ENCODE results near the gene PAPPA2.

PAPPA2 gene

DNA sequence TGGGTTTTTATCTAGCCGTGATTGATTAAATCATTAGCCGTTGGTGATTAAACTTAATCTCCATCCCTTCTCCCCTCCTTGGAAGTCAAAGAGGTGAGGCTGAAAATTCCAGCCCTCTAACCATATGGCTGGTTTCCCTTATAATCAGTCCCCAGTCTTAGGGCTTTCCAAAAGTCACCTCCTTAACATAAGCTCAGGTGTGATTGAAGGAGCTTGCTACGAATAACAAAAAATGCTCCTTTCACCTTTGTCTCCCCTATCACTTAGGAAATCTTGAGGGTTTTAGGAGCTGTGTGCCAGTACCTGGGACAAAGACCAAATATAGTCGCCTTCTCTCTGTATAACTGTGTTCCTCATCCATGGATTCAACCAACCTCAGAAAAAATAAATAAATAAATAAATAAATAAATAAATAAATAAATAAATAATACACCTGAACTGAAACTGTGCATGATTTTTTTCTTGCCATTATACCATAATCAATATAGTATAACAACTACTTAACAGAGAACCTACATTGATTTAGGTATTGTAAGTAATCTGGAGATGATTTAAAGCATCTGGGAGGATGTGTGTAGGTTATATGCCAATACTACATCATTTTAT lies 82.2 kb downstream of the PAPPA2 start (continued):
- no peak; the same call in 1 of the 2 replicates for TF ChIP-seq ZNF10 (tag by site-specific recombination; IDR thresholded peaks at IDR 0.05)
- TF ChIP-seq ZNF426 (tag by site-specific recombination; IDR thresholded peaks at IDR 0.05), result peak; percentile 89
- TF ChIP-seq SCRT2 (tag by site-specific recombination; IDR thresholded peaks at IDR 0.05), result no peak
- no peak for TF ChIP-seq ZNF211 (tag by site-specific recombination; IDR thresholded peaks at IDR 0.05; ENCODE audit: low read depth)
- TF ChIP-seq ZNF354C (tag by site-specific recombination; IDR thresholded peaks at IDR 0.05; ENCODE audit: borderline replicate concordance, low read depth), result 0 out of 2 replicates have a peak, but pooled peaks have one; percentile 47
- no peak for TF ChIP-seq ZIC2 (tag by site-specific recombination; IDR thresholded peaks at IDR 0.05)
- TF ChIP-seq ZNF670 (tag by site-specific recombination; IDR thresholded peaks at IDR 0.05; ENCODE audit: low read depth), result no peak
- TF ChIP-seq MEIS1 (CRISPR knock-in tag; IDR thresholded peaks at IDR 0.05; ENCODE audit: borderline replicate concordance), result no peak
- TF ChIP-seq ZNF16 (tag by site-specific recombination; IDR thresholded peaks at IDR 0.05; ENCODE audit: low read depth), result no peak
- no peak for TF ChIP-seq ZNF621 (tag by site-specific recombination; IDR thresholded peaks at IDR 0.05)
- TF ChIP-seq, protein P1, sequence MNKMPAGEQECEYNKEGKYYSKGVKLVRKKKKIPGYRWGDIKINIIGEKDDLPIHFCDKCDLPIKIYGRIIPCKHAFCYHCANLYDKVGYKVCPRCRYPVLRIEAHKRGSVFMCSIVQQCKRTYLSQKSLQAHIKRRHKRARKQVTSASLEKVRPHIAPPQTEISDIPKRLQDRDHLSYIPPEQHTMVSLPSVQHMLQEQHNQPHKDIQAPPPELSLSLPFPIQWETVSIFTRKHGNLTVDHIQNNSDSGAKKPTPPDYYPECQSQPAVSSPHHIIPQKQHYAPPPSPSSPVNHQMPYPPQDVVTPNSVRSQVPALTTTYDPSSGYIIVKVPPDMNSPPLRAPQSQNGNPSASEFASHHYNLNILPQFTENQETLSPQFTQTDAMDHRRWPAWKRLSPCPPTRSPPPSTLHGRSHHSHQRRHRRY (tag by site-specific recombination; IDR thresholded peaks at IDR 0.05), result no peak
- TF ChIP-seq, protein P2, sequence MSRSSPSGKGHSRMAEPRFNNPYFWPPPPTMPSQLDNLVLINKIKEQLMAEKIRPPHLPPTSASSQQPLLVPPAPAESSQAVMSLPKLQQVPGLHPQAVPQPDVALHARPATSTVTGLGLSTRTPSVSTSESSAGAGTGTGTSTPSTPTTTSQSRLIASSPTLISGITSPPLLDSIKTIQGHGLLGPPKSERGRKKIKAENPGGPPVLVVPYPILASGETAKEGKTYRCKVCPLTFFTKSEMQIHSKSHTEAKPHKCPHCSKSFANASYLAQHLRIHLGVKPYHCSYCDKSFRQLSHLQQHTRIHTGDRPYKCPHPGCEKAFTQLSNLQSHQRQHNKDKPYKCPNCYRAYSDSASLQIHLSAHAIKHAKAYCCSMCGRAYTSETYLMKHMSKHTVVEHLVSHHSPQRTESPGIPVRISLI (tag by site-specific recombination; IDR thresholded peaks at IDR 0.05), result no peak
- TF ChIP-seq, protein P3, sequence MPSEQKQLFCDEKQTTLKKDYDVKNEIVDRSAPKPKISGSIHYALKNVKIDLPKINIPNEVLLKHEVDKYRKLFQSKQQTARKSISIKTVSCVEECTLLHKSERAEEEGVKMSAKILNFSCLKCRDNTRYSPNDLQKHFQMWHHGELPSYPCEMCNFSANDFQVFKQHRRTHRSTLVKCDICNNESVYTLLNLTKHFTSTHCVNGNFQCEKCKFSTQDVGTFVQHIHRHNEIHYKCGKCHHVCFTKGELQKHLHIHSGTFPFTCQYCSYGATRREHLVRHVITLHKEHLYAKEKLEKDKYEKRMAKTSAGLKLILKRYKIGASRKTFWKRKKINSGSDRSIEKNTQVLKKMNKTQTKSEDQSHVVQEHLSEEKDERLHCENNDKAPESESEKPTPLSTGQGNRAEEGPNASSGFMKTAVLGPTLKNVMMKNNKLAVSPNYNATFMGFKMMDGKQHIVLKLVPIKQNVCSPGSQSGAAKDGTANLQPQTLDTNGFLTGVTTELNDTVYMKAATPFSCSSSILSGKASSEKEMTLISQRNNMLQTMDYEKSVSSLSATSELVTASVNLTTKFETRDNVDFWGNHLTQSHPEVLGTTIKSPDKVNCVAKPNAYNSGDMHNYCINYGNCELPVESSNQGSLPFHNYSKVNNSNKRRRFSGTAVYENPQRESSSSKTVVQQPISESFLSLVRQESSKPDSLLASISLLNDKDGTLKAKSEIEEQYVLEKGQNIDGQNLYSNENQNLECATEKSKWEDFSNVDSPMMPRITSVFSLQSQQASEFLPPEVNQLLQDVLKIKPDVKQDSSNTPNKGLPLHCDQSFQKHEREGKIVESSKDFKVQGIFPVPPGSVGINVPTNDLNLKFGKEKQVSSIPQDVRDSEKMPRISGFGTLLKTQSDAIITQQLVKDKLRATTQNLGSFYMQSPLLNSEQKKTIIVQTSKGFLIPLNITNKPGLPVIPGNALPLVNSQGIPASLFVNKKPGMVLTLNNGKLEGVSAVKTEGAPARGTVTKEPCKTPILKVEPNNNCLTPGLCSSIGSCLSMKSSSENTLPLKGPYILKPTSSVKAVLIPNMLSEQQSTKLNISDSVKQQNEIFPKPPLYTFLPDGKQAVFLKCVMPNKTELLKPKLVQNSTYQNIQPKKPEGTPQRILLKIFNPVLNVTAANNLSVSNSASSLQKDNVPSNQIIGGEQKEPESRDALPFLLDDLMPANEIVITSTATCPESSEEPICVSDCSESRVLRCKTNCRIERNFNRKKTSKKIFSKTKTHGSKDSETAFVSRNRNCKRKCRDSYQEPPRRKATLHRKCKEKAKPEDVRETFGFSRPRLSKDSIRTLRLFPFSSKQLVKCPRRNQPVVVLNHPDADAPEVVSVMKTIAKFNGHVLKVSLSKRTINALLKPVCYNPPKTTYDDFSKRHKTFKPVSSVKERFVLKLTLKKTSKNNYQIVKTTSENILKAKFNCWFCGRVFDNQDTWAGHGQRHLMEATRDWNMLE (tag by site-specific recombination; conservative IDR thresholded peaks at IDR 0.05; ENCODE audit: low read depth), result peak; percentile 92
- TF ChIP-seq, protein P4, sequence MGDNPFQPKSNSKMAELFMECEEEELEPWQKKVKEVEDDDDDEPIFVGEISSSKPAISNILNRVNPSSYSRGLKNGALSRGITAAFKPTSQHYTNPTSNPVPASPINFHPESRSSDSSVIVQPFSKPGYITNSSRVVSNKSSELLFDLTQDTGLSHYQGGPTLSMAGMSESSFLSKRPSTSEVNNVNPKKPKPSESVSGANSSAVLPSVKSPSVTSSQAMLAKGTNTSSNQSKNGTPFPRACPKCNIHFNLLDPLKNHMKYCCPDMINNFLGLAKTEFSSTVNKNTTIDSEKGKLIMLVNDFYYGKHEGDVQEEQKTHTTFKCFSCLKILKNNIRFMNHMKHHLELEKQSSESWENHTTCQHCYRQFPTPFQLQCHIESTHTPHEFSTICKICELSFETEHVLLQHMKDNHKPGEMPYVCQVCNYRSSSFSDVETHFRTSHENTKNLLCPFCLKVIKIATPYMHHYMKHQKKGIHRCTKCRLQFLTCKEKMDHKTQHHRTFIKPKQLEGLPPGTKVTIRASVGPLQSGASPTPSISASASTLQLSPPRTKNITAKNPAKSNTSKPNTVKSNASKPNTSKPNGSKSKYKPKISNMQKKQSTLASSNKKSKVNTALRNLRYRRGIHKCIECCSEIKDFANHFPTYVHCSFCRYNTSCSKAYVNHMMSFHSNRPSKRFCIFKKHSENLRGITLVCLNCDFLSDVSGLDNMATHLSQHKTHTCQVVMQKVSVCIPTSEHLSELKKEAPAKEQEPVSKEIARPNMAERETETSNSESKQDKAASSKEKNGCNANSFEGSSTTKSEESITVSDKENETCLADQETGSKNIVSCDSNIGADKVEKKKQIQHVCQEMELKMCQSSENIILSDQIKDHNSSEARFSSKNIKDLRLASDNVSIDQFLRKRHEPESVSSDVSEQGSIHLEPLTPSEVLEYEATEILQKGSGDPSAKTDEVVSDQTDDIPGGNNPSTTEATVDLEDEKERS (tag by site-specific recombination; IDR thresholded peaks at IDR 0.05), result no peak
- no peak for TF ChIP-seq HOXD13 (CRISPR knock-in tag; IDR thresholded peaks at IDR 0.05; ENCODE audit: borderline replicate concordance)
- TF ChIP-seq SP2 (tag by site-specific recombination; IDR thresholded peaks at IDR 0.05), result no peak
- no peak for TF ChIP-seq ZBTB17 (tag by site-specific recombination; IDR thresholded peaks at IDR 0.05)
- TF ChIP-seq ZNF175 (tag by site-specific recombination; IDR thresholded peaks at IDR 0.05), result no peak
- 0 out of 2 replicates have a peak, but pooled peaks have one; percentile 59 for TF ChIP-seq ZNF292 (tag by site-specific recombination; IDR thresholded peaks at IDR 0.05; ENCODE audit: borderline replicate concordance, low read depth)
- TF ChIP-seq ZNF174 (tag by site-specific recombination; IDR thresholded peaks at IDR 0.05), result no peak
- TF ChIP-seq ZNF223 (tag by site-specific recombination; IDR thresholded peaks at IDR 0.05), result no peak
- peak; percentile 68; the same call in 1 of the 2 replicates for TF ChIP-seq ZNF433 (tag by site-specific recombination; IDR thresholded peaks at IDR 0.05; ENCODE audit: low read depth)
- TF ChIP-seq ZNF133 (tag by site-specific recombination; IDR thresholded peaks at IDR 0.05), result no peak
- TF ChIP-seq, protein P5, sequence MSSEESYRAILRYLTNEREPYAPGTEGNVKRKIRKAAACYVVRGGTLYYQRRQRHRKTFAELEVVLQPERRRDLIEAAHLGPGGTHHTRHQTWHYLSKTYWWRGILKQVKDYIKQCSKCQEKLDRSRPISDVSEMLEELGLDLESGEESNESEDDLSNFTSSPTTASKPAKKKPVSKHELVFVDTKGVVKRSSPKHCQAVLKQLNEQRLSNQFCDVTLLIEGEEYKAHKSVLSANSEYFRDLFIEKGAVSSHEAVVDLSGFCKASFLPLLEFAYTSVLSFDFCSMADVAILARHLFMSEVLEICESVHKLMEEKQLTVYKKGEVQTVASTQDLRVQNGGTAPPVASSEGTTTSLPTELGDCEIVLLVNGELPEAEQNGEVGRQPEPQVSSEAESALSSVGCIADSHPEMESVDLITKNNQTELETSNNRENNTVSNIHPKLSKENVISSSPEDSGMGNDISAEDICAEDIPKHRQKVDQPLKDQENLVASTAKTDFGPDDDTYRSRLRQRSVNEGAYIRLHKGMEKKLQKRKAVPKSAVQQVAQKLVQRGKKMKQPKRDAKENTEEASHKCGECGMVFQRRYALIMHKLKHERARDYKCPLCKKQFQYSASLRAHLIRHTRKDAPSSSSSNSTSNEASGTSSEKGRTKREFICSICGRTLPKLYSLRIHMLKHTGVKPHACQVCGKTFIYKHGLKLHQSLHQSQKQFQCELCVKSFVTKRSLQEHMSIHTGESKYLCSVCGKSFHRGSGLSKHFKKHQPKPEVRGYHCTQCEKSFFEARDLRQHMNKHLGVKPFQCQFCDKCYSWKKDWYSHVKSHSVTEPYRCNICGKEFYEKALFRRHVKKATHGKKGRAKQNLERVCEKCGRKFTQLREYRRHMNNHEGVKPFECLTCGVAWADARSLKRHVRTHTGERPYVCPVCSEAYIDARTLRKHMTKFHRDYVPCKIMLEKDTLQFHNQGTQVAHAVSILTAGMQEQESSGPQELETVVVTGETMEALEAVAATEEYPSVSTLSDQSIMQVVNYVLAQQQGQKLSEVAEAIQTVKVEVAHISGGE (tag by site-specific recombination; conservative IDR thresholded peaks at IDR 0.05; ENCODE audit: low read depth), result peak; percentile 81
- TF ChIP-seq ZBTB8A (tag by site-specific recombination; IDR thresholded peaks at IDR 0.05), result peak; percentile 79
- no peak for TF ChIP-seq ZNF366 (tag by site-specific recombination; conservative IDR thresholded peaks at IDR 0.05)
- no peak for TF ChIP-seq ZNF19 (tag by site-specific recombination; IDR thresholded peaks at IDR 0.05; ENCODE audit: low read depth)
